GM18907 (cell line): ENCODE measurements around the gene MTMR11.

Experiments used
- ATAC-seq: cut with Tn5 transposase; IDR thresholded peaks from one replicate; pipeline ENCODE4 v1.9.1; 2021; ENCODE audit warnings: mild to moderate bottlenecking, moderate library complexity; ENCODE audit not compliant: unreplicated experiment

The MTMR11 gene

GRCh38 chr1:149937759-149938158 lies 1.1 kb upstream of the MTMR11 start:
- no peak for ATAC-seq

- no peak for ATAC-seq
These were observed 470 bp upstream of the MTMR11 start for GRCh38 chr1:149936992-149937705.

- ATAC-seq = no peak
These were observed 2.3 kb downstream of the MTMR11 start for GRCh38 chr1:149934356-149934755.

DNA sequence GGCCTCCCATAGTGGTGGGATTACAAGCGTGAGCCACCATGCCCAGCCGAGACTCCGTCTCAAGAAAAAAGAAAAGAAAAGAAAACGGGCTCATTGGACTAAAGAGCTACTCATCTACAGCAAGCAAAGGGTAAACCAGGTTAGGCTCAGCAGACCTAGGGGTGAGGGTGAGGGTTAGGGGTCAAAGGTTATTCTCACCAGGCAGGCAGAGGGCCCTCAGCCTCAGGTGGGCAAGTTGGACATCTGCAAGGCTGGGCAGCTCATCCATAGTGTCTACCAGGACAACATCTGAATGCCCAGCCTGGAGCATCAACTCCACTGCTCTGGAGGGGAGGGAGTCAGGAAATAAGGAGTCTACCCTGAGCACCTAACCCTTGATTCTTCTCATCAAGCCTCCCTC lies 3.5 kb downstream of the MTMR11 start:
- ATAC-seq = no peak

GRCh38 chr1:149932474-149932873 lies 4.2 kb downstream of the MTMR11 start:
- no peak for ATAC-seq

- no peak for ATAC-seq
These were observed 5.4 kb downstream of the MTMR11 start for GRCh38 chr1:149931212-149931790.

- no peak for ATAC-seq
These were observed 6.8 kb downstream of the MTMR11 start for GRCh38 chr1:149929856-149930255.

DNA sequence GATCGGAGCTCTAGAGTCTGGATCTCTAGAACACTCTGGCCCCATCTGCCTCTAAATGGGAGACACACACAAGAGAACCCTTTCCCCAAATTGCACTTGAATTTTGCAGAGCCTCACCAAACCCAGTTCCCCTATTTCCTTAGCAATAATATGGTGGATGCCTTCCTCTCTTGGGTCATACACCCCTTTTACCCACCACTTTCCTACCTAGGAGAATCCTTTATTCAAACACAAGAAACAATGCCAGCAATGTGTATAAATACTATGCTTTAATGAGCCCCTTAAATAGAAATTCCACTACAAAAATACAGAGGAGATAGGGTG lies 8.3 kb downstream of the MTMR11 start:
- no peak for ATAC-seq

DNA sequence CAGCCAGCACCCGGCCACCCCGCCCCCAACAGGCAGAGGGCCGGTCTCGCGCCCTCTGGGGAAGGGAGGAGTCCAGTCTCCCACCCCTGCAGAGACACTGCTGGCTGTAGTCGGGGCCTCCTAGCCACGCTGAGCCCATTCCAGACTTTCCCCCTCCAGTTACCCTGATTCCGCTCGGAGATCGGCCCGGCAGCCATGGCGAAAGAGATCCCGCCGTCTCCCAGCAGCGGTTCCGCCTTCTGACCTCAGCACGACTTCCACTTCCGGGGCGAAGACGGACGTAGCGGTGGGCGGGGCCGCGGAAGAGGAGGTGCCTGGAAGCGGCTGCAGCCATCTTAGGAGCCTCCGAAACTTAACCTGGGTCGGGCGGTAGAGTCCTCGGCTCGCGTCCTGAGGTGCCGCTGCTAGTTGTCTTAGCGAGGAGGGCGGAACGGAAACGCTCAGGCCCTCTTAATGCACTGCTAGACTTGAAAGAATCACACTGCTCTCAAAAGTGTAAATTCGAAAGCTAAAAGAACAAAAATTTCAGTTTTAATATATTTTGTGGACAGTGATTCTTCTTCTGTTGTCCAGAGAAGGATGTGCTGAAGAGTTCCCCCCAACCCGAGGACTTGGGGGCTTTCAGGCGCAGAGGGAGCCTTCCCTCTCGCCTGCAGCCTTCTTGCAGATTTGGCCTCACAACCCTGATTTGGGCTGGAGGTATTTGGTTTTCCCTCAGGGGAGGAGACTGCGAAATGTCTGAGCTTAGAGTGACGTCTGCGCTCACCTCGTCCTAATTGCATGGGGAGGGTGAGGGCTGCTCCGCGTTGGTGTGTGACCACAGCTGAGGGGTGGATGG lies 8.9 kb downstream of the MTMR11 start, which contains the start of gene SF3B4:
Gene SF3B4 (minus strand): TSS at position 241 of the 838 bp plus-strand sequence. CDS start 44 bp downstream, at position 197.
- peak; percentile 92 for ATAC-seq

DNA sequence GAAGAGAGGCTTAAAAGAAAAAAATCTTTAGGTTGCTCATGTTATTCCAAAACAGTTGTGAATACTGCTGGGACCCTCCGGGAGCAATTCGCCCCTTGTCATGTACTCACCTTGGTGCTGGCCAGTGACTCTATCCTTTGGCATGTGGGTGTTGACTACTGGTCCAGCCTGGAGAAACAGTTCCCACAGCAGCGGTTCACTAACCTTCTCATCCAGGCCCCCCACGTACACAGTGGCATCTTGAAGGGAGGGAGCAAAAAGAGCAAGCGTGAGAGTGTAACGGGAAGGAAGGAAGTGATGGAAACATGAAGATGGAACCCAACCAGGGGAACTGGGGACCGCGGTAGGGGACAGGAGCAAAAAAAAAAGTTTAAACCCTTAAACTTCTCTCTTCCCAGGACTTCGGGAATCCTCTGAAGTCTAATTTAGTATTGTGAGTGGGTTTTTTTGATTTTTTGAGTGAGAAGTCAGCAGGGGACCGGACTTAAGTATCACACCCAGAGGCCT lies 9.6 kb downstream of the MTMR11 start:
- ATAC-seq = no peak

DNA sequence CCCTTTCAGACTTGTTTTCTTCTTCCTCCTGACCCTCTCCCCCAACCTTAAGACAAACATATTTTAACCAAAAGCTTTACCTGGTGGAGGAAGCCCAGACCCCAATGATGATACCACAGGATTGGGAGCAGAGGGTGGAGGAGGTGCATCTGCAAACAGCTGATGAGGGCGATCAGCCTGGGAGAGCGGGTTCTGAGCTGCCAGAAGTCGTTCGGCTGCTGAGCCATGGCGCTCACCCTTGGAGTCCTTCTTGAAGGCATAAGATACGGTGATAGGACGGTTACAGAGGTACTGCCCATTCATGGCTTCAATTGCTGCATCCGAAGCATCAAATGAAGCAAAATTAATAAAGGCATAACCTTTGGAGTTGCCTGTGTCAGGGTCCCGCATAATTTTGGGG lies 10.4 kb downstream of the MTMR11 start:
- ATAC-seq = no peak

DNA sequence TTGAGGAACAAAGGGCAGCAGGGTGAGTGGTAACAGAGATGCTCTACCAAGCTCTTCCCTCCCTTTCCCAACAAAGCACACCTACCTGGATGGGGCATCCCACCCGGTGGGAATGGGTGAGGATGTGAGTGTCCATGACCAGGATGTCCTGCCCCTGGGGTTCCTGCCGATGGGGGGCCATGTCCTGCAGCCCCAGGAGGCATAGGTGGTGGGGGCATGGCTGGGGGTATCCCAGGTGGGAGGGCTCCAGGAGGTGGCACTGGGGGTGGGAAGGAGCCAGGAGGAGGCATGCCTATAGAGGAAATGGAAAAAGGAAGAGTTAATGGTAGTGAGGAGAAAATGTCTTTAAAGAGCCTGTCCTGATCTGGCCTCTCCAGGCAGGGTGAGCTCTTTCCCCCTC lies 10.9 kb downstream of the MTMR11 start:
- no peak for ATAC-seq

GRCh38 chr1:149925345-149925744 lies 11.3 kb downstream of the MTMR11 start:
- ATAC-seq = no peak

- ATAC-seq = no peak
These were observed 13.1 kb downstream of the MTMR11 start for GRCh38 chr1:149923626-149924025.

DNA sequence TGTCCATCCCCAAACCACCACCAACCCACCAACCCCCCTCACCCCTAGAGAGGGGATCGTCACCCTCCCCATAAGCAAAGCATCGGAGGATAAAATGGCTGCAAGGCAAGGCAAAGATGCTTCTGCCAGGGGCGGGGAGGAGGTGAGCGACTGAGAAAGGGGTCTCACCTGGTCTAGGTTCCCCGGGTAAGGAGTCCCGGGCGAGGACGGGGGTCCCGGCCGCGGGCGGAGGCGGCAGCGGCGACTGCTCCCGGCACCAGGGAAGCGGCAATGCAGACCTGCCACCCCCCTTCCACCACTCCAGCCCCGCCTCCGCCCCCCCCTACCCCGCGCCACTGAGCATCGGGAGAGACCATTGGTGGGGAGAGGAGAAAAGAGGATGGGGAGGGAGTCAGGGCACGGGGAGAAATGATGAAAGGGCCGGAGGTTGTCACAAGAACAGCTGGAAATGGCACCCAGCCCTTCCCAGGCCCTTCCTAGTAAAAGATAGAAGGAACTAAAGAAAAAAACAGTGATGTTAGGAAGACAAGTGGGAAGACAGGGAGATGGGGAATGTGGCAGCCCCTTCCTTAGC lies 19.0 kb downstream of the MTMR11 start, which contains the start of gene SV2A:
Gene SV2A (minus strand): TSS at position 274 of the 574 bp plus-strand sequence. CDS start 4,004 bp downstream, outside the sequence.
- ATAC-seq = no peak

DNA sequence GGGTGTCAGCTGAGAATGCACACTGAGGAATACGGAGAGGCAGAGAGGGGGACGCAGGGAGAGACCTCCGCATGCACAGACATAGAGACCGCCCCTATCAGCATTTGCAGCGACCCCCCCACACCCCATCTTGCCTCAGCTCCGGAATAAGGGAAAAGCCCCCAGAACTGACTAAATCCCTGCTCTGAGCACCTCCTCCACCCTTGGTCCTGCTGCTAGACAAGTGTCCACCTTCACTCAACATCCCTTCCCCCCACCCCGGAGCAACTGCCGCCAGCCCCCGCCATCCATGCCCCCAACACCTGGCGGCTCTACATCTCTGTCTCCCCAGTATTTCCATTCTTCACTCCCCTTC lies 19.8 kb downstream of the MTMR11 start:
- no peak for ATAC-seq

GRCh38 chr1:149916193-149916897 lies 20.3 kb downstream of the MTMR11 start:
- ATAC-seq = no peak

DNA sequence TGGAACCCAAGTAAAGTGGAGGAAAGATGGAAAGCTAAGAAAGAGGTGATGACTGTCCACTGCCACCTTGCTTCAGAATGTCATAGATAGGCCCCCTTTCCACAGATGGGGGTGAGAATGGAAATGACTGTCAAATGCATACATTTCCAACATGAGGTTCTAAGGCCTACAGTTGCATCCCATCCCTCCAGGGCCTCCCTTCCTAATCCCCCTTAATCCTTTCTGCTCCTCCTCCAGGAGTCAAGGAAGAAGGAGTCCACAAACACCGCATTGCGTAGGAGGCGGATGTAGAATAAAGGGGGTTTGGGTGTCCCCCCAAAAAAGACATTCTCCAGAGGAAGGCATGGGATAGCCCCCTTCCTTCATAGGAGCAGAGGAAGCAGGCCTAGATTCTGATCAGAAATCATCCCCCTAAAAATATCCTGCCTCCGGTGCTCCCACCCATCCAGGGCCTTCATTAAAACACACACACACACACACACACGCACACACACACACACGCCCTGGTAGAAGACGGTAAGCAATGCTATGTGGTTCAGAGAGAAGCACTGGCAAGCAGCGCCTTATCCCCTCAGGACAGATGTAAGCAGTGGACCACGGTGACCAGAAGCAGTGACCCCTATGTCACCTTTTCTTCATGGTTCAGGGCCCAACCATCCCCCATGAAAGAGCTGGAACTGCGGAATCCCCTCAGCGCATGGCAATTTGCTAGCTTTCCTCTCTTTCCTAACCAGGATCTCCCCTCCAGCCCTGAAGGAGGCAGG lies 21.1 kb downstream of the MTMR11 start:
- ATAC-seq = no peak

DNA sequence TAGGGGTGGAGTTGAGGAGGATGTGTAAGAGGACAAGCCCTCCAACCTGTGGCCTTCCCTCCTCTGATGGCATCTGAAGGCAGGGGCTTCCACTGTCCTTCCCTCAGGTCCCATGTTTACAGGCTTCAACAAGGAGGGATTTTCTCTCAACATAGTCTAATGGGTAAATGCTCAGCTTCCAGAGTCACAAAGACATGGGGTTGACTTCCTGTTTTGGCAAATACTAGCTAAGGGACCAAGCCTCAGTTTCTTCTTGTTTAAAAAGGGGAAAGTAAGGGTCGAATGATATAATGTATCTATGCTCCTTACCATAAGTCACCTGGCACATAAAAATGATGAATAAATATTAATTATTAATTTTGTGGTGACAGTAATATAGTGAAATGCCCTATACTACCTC lies 22.1 kb downstream of the MTMR11 start:
- ATAC-seq = no peak

GRCh38 chr1:149906570-149907075 lies 30.1 kb downstream of the MTMR11 start:
- no peak for ATAC-seq
